PC-9 (cell line): Measurements from ENCODE around the gene LEKR1.

ENCODE experiments used
- EZH2 ChIP-seq: fragments of 200-600 bp; sonication (generic); IDR thresholded peaks from 2 replicates; pipeline ENCODE4 v1.8.0; 2017; ENCODE audit warnings: antibody characterized with exemption, low read depth
- TF ChIP-seq, protein P1 (sequence below): fragments of 200-600 bp; sonication (generic); conservative IDR thresholded peaks from 2 replicates; pipeline ENCODE4 v1.6.1; 2017; ENCODE audit warnings: mixed run types, antibody characterized with exemption, mild to moderate bottlenecking, moderate library complexity

DNA sequence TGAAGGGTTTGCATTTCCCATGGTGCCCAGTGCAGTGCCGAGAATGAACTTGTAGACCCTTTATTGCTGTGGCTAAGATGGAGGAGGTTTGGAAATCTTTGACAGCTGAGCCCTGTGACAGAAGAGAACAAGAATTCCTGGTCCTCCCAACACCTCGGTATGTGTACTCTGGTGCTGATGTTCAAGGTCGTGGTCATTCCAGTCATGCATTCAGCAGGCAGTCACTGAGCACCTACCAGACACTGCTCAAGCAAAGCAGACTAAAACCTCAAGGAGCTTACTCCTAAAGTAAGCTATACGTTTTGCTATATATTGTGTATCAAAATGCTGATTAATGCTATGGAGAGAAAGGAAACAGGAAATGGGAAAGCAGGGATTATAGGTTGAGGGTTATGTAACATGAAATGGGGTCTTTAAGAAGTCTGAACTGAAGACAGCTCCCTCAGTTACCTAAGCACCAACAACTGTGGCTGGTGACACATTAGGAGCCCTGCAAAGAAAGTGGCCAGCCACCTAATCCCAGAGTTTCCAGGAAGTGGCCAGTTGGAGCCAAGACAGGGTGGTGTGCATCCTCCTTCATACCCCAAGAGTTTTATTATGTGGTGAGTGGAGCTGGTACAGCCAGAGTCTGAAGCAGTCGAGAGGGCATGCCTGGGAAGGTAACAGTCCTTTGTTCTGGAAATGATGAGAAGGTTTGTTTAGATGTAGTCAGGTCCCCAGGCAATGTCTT lies 268.8 kb downstream of the LEKR1 start:
- TF ChIP-seq, protein P1, sequence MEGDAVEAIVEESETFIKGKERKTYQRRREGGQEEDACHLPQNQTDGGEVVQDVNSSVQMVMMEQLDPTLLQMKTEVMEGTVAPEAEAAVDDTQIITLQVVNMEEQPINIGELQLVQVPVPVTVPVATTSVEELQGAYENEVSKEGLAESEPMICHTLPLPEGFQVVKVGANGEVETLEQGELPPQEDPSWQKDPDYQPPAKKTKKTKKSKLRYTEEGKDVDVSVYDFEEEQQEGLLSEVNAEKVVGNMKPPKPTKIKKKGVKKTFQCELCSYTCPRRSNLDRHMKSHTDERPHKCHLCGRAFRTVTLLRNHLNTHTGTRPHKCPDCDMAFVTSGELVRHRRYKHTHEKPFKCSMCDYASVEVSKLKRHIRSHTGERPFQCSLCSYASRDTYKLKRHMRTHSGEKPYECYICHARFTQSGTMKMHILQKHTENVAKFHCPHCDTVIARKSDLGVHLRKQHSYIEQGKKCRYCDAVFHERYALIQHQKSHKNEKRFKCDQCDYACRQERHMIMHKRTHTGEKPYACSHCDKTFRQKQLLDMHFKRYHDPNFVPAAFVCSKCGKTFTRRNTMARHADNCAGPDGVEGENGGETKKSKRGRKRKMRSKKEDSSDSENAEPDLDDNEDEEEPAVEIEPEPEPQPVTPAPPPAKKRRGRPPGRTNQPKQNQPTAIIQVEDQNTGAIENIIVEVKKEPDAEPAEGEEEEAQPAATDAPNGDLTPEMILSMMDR, result no peak
- no peak for TF ChIP-seq EZH2
